Measurements from ENCODE around the gene CKAP2L. TPM values are rescaled to one million over a fixed set of nuclear protein-coding genes. Genes with fewer than 3 reads are reported as not detected.

CKAP2L gene
- total RNA-seq, 2 donors from 2014 or later = 6.4 to 13.5 TPM

GRCh38 chr2:112811276-112811831 is 46.9 kb upstream of the CKAP2L start:
- no peak for TF ChIP-seq CTCF (IDR thresholded peaks at IDR 0.05)
- Histone ChIP-seq H3K4me3 (no peak overlapping the region), H3K36me3 (no peaks in the 10 kb centered on the region), H3K27ac (peak overlapping the region; percentile 4), H3K27me3 (no peaks in the 10 kb centered on the region), H3K4me1 (peaks cover 5% of the 10 kb centered on the region), H3K9me3 (no peaks in the 10 kb centered on the region), H3K9ac (ENCODE audit: low read depth in 2 of 2, low read length in 2 of 2) (no peak overlapping the region)
- intact Hi-C loops (cut with DNase I) = no loop called here
- DNase-seq = no peak

GRCh38 chr2:112809112-112809511 is 44.7 kb upstream of the CKAP2L start:
- Histone ChIP-seq H3K4me3 (no peak overlapping the region), H3K27me3 (no peaks in the 10 kb centered on the region), H3K9me3 (no peaks in the 10 kb centered on the region), H3K4me1 (peaks cover 5% of the 10 kb centered on the region), H3K9ac (ENCODE audit: low read depth in 2 of 2, low read length in 2 of 2) (no peak overlapping the region), H3K27ac (no peak overlapping the region), H3K36me3 (no peaks in the 10 kb centered on the region)
- TF ChIP-seq CTCF (IDR thresholded peaks at IDR 0.05) = no peak
- intact Hi-C loops (cut with DNase I) = no loop called here
- DNase-seq = no peak

DNA sequence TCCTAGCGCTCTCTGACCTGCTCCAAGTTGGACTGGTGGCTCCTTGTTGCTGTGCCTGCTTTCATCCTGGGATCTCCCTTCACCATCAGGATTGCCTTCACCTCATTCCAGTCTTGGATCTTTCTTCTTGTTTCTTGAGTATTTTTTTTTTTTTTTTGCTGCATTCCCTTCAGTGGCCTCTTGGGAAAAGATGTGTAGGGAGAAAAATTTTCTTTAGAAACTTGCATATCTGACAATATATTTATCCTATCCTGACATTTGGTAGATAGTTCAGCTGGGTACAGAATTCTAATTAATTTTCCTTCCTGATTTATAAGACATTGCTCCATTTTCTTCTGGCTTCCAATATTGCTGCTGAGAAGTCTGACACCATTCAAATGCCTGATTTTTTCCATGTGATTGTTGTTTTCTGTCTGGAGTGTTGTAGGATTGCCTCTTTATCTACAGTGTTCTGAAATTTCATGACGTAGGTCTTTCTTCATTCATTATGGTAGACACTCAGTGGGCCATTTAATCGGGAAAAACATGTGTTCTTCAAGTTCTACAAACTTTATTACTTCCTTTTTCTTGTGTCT is 42.9 kb upstream of the CKAP2L start:
- H3K9me3 ChIP-seq = no peaks in the 10 kb centered on the region
- no peaks in the 10 kb centered on the region for H3K27me3 ChIP-seq
- no peak for DNase-seq
- TF ChIP-seq CTCF (IDR thresholded peaks at IDR 0.05) = no peak
- no peaks in the 10 kb centered on the region for H3K36me3 ChIP-seq
- no peak overlapping the region for H3K4me3 ChIP-seq
- peaks cover 3% of the 10 kb centered on the region for H3K4me1 ChIP-seq
- intact Hi-C loops (cut with DNase I) = no loop called here
- H3K9ac ChIP-seq (ENCODE audit: low read depth in 2 of 2, low read length in 2 of 2) = no peak overlapping the region
- H3K27ac ChIP-seq = no peak overlapping the region

DNA sequence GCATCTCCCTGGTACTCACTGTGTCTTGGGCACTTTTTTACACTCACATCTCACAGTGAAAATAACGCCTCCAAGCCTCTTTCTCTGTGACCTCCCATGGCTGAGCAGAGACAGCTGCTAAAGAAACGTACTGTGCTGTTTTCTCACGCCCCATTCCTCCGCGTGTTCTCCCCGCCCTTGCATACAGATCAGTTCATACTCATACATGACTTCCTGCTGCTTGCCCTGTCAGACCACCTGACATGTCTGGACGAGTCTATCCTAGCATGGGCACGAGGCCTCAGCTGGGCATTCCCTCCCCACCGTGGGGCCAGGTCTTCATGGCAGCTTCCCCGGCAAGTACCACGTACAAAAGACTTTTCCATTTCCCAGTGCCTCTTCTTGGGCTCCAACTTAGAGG is 41.1 kb upstream of the CKAP2L start:
- DNase-seq = no peak
- H3K9ac ChIP-seq (ENCODE audit: low read depth in 2 of 2, low read length in 2 of 2) = no peak overlapping the region
- intact Hi-C loops (cut with DNase I) = no loop called here

GRCh38 chr2:112803691-112804521 is 39.5 kb upstream of the CKAP2L start:
- Histone ChIP-seq H3K9me3 (no peaks in the 10 kb centered on the region), H3K9ac (ENCODE audit: low read depth in 2 of 2, low read length in 2 of 2) (no peak overlapping the region), H3K27me3 (no peaks in the 10 kb centered on the region), H3K4me3 (no peak overlapping the region), H3K27ac (no peak overlapping the region), H3K36me3 (no peaks in the 10 kb centered on the region), H3K4me1 (no peaks in the 10 kb centered on the region)
- no peak for DNase-seq
- no peak for TF ChIP-seq CTCF (IDR thresholded peaks at IDR 0.05)
- intact Hi-C loops (cut with DNase I) = no loop called here

More for the DNA sequence above, 41.1 kb upstream of the CKAP2L start:
- H3K27me3 ChIP-seq = no peaks in the 10 kb centered on the region
- no peaks in the 10 kb centered on the region for H3K36me3 ChIP-seq
- H3K9me3 ChIP-seq = no peaks in the 10 kb centered on the region
- TF ChIP-seq CTCF (IDR thresholded peaks at IDR 0.05) = no peak
- no peak overlapping the region for H3K27ac ChIP-seq
- no peaks in the 10 kb centered on the region for H3K4me1 ChIP-seq
- H3K4me3 ChIP-seq = no peak overlapping the region
